ENCODE results near the gene C16orf82.

The C16orf82 gene

DNA sequence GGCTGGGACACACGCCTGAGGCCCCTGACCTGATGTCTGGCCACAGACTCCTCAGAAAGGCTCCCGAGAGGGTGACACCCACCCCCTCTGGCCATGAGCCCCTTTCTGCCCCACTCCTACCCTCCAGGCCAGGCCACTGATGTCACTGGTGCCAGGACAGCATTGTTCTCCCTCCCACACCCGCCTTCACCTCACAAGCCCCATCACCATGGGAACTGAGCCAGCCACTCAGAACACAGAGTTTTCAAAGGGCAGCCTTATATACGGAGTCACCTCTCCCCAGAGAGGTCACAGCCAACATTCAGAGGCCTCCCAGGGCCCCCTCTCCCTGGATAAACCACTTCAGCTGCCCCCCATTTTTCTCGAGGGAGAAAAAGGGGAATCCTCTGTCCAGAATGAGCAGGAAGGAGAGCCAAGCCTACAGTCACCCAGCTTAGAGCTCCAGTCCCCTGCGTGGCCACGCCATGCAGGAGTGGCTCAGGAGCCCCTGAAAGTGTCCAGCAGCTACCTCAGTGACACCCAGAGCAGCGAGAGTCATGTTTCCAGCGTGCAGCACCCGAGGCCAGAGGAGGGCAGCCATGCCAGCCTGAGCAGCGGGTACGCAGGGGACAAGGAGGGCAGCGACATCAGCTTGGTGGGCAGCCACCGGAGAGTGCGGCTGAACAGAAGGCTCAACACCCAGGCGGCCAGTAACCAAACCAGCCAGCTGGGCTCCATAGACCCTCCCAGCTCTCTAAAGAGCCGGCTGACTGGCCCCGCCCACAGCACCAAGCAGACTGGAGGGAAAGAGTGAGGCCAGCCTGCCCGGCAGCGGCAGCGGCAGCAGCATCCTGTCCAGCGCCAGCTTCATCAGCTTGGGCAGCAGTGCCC lies at the start of gene C16orf82:
Gene C16orf82, plus strand, starts transcription at position 260 of the 870 bp plus-strand sequence.
- Mint-ChIP-seq H3K27ac (no peak within 1 kb of the TSS), H3K4me1 (ENCODE audit: low read depth) (no peaks in the 10 kb centered on the region), H3K9me3 (no peaks in the 10 kb centered on the region), H3K4me3 (no peak within 1 kb of the TSS), H3K27me3 (ENCODE audit: low read depth) (no peaks in the 10 kb centered on the region), H3K36me3 (ENCODE audit: low read depth) (no peaks in the 10 kb centered on the region)
- DNase-seq (ENCODE audit: low spot score): no peak

DNA sequence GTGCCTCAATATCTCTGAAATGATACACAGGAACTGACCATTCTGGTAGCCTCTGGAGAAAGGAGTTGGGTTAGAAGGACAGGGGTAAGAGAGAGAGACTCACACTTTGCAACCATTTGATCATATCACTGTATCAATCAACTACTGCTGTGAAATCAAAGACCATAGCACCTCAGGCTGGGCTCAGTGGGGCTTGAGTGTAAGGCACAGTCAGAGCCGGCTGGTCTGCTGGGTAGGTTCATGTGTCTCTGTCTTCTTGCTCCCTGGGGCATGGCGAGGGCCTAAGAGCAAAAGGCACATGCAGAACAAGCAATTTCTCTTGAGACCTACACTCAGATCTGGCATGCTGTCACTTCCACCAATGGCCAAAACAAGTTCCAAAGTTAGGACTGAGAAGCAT lies 46.7 kb upstream of the C16orf82 start:
- Mint-ChIP-seq H3K9me3 (no peaks in the 10 kb centered on the region), H3K36me3 (ENCODE audit: low read depth) (no peaks in the 10 kb centered on the region), H3K4me3 (no peak overlapping the region), H3K27ac (no peak overlapping the region), H3K27me3 (ENCODE audit: low read depth) (no peaks in the 10 kb centered on the region), H3K4me1 (ENCODE audit: low read depth) (no peaks in the 10 kb centered on the region)
- no peak for DNase-seq (ENCODE audit: low spot score)

DNA sequence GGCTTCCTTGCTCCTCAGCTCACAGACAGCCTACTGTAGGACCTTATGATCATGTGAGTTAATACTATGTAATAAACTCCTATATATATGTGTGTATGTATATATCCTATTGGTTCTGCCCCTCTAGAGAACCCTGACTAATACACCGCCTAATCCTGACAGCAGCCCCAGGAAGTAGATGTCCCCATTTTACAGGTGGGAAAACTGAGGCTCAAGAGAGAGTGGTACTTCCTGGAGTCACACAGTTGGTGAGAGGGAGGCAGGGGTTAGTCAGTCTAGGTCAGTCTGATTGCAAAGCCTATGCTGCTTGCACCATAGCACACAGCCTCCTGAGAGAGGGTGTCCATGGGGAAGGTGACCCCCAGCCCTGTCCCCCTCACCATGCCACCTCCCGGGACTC lies 42.7 kb upstream of the C16orf82 start:
- DNase-seq (ENCODE audit: low spot score): no peak
- Mint-ChIP-seq H3K36me3 (ENCODE audit: low read depth) (no peaks in the 10 kb centered on the region), H3K9me3 (no peaks in the 10 kb centered on the region), H3K4me3 (no peak overlapping the region), H3K27ac (no peak overlapping the region), H3K4me1 (ENCODE audit: low read depth) (no peaks in the 10 kb centered on the region), H3K27me3 (ENCODE audit: low read depth) (no peaks in the 10 kb centered on the region)

DNA sequence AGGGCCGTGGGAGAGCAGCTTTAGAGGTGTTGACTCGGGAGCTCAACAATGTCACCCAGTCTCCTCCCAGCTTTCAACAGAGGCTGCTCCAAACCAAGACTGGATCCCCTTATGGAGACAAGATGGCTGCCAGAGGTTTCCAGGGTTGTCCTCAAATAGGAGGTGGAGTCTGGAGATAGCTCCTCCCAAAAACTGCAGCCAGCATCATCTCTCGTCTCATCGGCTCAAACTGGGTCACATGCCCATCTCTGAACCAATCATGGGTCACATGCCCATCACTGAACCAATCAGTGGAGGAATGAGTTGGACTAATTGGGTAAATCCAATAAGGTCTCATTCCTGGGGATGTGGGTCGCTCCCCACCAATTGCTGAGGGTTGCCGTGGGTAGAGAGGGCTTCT lies 41.1 kb upstream of the C16orf82 start:
- Mint-ChIP-seq H3K4me3 (no peak overlapping the region), H3K36me3 (ENCODE audit: low read depth) (no peaks in the 10 kb centered on the region), H3K27ac (no peak overlapping the region), H3K9me3 (no peaks in the 10 kb centered on the region), H3K27me3 (ENCODE audit: low read depth) (no peaks in the 10 kb centered on the region), H3K4me1 (ENCODE audit: low read depth) (no peaks in the 10 kb centered on the region)
- DNase-seq (ENCODE audit: low spot score): no peak

DNA sequence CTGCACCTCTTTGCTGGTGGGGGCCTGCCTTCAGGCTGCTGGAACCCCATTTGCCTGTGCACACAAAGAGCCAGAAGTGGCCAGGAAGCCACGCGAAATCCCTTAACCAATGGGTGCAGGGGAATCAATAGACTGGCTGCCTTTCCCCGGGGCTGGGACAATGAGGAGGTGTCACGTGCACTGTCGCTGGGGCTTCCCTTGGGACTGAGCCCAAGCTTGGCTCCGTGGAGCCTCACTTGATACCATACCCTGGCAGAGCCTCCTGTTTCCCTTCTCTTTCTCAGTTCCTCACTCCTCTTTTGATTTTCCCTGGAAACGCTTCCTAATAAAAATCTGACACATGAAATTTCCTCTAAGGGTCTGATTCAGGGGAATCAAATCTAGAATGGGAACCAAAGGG lies 38.8 kb upstream of the C16orf82 start:
- no peak overlapping the region for H3K4me3 Mint-ChIP-seq
- no peak for DNase-seq (ENCODE audit: low spot score)
- H3K27me3 Mint-ChIP-seq (ENCODE audit: low read depth): no peaks in the 10 kb centered on the region
- no peaks in the 10 kb centered on the region for H3K36me3 Mint-ChIP-seq (ENCODE audit: low read depth)
- no peak overlapping the region for H3K27ac Mint-ChIP-seq
- H3K4me1 Mint-ChIP-seq (ENCODE audit: low read depth): no peaks in the 10 kb centered on the region
- H3K9me3 Mint-ChIP-seq: no peaks in the 10 kb centered on the region

DNA sequence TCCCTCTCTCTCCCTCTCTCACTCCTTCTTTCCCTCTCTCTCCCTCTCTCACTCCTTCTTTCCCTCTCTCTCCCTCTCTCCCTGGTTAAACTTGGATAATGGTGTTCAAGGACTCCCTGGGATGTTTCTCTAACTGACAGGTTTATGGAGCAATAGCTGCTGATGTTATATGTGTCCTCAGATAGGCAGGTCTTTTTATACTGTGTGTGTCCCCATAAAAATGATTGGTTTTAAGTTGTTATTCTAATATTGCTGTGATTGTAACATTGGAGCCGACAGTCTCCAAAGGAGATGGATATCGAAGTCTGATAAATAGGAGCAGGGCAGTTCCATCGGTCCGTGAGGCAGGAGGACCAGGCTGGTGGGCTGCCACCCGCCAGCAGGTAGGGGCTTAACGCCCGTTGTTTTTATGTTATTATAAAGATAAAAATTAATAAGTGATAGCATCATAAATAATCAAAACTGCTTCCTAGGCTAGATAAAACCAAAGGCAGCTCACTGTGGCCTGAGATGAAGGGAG lies 38.1 kb upstream of the C16orf82 start:
- Mint-ChIP-seq H3K9me3 (no peaks in the 10 kb centered on the region), H3K4me1 (ENCODE audit: low read depth) (no peaks in the 10 kb centered on the region), H3K27me3 (ENCODE audit: low read depth) (no peaks in the 10 kb centered on the region), H3K36me3 (ENCODE audit: low read depth) (no peaks in the 10 kb centered on the region), H3K27ac (no peak overlapping the region), H3K4me3 (no peak overlapping the region)
- DNase-seq (ENCODE audit: low spot score): no peak

DNA sequence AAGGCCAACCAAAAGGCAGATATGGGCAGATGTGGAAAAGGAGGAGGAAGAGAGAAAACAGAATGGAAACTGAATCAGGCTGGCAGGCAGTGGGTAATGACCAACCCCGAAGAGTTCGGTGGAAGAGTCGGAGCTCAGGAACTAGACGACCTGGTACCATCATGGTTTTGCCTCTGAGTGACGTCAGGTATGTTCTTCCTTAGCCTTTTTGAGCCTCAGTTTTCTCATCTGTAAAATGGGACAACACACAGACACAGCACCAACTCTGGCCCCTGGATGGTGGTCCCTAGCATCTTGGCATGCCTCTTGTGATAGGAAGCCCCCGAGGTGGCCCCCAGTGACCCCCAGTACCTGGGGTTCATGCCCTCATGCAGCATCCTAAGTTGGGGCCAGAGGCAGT lies 37.2 kb upstream of the C16orf82 start:
- no peaks in the 10 kb centered on the region for H3K27me3 Mint-ChIP-seq (ENCODE audit: low read depth)
- no peaks in the 10 kb centered on the region for H3K36me3 Mint-ChIP-seq (ENCODE audit: low read depth)
- no peaks in the 10 kb centered on the region for H3K4me1 Mint-ChIP-seq (ENCODE audit: low read depth)
- DNase-seq (ENCODE audit: low spot score): no peak
- H3K4me3 Mint-ChIP-seq: no peak overlapping the region
- H3K9me3 Mint-ChIP-seq: no peaks in the 10 kb centered on the region
- H3K27ac Mint-ChIP-seq: no peak overlapping the region

DNA sequence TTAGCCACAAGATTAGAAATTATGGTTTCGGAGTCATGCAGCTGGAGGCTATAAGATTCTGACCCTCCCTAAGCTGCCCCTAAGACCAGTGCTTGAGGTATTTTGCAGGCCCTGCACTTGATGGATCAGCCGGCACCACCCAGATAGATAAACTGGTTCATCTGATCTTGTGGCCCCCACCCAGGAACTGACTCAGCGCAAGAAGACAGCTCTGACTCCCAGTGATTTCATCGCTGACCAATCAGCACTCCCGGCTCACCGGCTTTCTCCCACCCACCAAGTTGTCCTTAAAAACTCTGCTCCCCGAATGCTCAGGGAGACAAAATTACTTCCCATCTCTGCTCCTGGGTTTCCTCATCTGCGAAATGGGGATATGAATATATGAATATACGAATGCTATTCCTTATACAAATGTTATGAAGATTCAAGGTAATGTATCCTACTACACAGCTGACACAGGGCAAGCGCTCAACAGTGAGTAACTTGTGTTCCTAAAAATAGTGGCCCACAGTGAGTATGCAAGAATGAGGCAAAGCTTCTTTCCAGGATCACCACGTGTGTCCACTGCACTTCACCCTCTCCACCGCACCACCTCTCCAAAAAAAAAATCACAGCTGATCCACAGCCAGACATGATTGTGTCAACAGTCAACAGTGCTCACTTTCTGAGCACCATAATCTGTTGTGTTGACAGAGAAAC lies 33.3 kb upstream of the C16orf82 start:
- H3K9me3 Mint-ChIP-seq: no peaks in the 10 kb centered on the region
- no peaks in the 10 kb centered on the region for H3K4me1 Mint-ChIP-seq (ENCODE audit: low read depth)
- no peak overlapping the region for H3K27ac Mint-ChIP-seq
- no peaks in the 10 kb centered on the region for H3K36me3 Mint-ChIP-seq (ENCODE audit: low read depth)
- H3K27me3 Mint-ChIP-seq (ENCODE audit: low read depth): no peaks in the 10 kb centered on the region
- no peak overlapping the region for H3K4me3 Mint-ChIP-seq
- DNase-seq (ENCODE audit: low spot score): no peak

DNA sequence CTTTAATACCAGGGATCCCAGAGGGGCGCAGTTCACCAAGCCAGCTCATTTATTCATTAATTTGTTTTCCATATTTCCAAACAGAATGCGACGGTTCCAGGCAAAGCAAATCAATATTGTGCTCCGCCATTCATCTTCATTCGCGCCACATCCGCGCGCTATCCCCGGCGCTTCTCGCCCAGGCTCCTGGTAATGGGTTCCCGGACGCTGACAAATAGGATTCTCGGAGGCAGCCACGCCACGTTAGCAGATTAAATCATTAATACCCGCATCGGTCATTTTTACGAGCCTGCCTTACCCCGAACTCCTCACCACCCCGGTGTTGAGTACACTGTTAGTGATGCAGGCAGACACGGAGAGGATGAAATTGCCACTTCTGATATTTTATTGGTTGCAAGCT lies 26.0 kb upstream of the C16orf82 start:
- no peak overlapping the region for H3K4me3 Mint-ChIP-seq
- H3K9me3 Mint-ChIP-seq: no peaks in the 10 kb centered on the region
- no peak for DNase-seq (ENCODE audit: low spot score)
- H3K27me3 Mint-ChIP-seq (ENCODE audit: low read depth): no peaks in the 10 kb centered on the region
- H3K4me1 Mint-ChIP-seq (ENCODE audit: low read depth): no peaks in the 10 kb centered on the region
- H3K27ac Mint-ChIP-seq: no peak overlapping the region
- no peaks in the 10 kb centered on the region for H3K36me3 Mint-ChIP-seq (ENCODE audit: low read depth)

DNA sequence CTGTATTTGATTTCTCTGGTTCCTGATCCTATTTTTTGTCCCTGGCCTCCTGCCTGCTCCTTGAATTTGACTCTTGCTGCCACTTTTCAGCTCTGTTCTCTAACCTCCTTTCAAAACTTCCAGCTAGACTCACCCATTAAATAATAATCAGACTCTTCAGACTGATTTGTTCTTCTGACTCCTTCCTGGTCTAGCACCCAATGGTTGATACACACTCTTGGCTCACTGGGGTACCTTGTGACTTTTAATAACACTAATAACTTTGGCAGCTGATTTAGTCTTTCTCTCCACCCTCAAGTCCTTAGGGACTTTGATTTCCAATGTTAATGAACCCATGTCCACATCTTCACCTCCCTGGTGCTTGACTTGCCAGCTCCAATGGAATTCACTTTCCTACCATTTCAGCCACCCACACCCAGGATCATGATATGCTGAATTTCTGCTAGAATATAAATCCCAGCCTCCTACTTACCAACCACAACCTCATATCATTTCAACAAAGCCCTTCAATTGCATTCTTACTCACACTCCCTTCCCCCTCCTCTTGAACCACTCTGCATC lies 19.7 kb upstream of the C16orf82 start:
- H3K9me3 Mint-ChIP-seq: no peaks in the 10 kb centered on the region
- H3K4me1 Mint-ChIP-seq (ENCODE audit: low read depth): no peaks in the 10 kb centered on the region
- H3K36me3 Mint-ChIP-seq (ENCODE audit: low read depth): no peaks in the 10 kb centered on the region
- no peak for DNase-seq (ENCODE audit: low spot score)
- H3K27ac Mint-ChIP-seq: no peak overlapping the region
- H3K4me3 Mint-ChIP-seq: no peak overlapping the region
- H3K27me3 Mint-ChIP-seq (ENCODE audit: low read depth): no peaks in the 10 kb centered on the region

DNA sequence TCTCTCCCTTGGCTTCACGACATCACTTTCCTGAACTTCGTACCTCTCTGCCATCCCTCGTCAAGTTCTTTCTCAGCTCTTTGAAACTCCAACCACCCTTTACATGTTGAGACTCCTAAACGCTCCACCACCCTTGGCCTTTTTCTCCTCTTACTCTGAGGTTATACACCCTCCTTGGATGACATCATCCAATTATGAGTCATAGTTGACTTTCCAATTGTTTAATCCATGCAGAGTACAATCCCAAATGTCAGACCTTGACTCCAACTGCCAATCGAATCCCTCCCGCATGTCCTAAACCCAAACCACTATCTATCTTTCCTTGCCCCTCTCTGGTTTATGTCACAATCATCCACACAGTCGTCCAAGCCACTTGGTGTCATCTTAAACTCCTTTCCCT lies 18.4 kb upstream of the C16orf82 start:
- Mint-ChIP-seq H3K4me1 (ENCODE audit: low read depth) (no peaks in the 10 kb centered on the region), H3K27ac (no peak overlapping the region), H3K4me3 (no peak overlapping the region), H3K36me3 (ENCODE audit: low read depth) (no peaks in the 10 kb centered on the region), H3K27me3 (ENCODE audit: low read depth) (no peaks in the 10 kb centered on the region), H3K9me3 (no peaks in the 10 kb centered on the region)
- no peak for DNase-seq (ENCODE audit: low spot score)

DNA sequence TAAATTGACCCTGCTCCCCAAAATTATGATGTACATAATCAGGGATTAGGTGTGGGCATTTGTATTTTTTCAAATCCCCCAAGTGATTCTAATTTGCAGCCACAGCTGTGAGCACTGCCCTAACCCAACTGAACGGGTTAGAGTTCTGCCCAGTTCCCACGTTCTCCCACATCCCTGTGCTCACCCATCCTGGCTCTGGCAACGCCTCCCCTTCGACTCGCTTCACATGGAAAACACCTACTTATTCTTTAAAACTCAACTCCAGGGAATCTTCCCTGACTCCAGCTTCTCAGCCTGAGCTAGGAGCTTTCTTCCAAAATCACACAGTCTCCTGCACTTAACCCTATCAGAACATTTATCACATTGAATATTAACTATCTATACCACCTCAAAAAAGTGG lies 17.6 kb upstream of the C16orf82 start:
- no peaks in the 10 kb centered on the region for H3K27me3 Mint-ChIP-seq (ENCODE audit: low read depth)
- H3K4me1 Mint-ChIP-seq (ENCODE audit: low read depth): no peaks in the 10 kb centered on the region
- H3K36me3 Mint-ChIP-seq (ENCODE audit: low read depth): no peaks in the 10 kb centered on the region
- no peaks in the 10 kb centered on the region for H3K9me3 Mint-ChIP-seq
- H3K27ac Mint-ChIP-seq: no peak overlapping the region
- no peak overlapping the region for H3K4me3 Mint-ChIP-seq
- no peak for DNase-seq (ENCODE audit: low spot score)

DNA sequence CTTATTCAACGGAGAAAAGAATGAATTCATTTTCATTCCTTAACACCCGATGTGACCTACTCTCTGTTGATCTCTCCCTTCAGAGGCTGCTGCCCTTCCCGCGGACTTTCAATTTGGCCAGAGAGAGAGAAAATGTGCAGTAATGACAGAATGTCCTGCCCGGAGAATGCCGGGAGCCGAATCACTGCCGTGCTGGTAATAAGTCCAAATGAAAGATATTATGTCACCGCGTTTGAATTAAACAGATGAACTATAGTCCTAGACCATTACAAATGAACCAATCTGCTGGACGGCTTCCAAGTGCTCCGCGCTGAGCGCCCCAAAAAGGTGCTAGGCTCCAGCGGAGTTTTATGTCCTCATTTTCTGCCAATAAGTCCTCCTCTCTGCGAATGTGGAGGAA lies 14.7 kb upstream of the C16orf82 start:
- H3K4me3 Mint-ChIP-seq: no peak overlapping the region
- H3K36me3 Mint-ChIP-seq (ENCODE audit: low read depth): no peaks in the 10 kb centered on the region
- H3K27me3 Mint-ChIP-seq (ENCODE audit: low read depth): no peaks in the 10 kb centered on the region
- no peak overlapping the region for H3K27ac Mint-ChIP-seq
- no peaks in the 10 kb centered on the region for H3K4me1 Mint-ChIP-seq (ENCODE audit: low read depth)
- no peak for DNase-seq (ENCODE audit: low spot score)
- no peaks in the 10 kb centered on the region for H3K9me3 Mint-ChIP-seq

DNA sequence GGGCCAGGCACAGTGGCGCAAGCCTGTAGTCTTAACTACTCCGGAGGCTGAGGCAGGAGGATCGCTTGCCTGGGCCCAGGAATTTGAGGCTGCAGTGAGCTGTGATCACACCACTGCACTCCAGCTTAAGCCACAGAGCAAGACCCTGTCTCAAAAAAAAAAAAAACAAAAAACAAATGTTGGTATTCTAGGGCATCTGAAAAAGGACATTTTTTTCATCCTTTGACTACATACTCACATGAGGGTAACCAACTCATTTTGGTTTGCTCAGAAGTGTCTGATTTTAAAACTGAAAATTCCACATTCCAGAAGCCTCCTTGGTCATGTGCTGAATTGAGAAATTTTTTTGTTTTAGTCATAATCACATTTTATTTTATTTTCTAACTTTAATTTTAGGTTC lies 12.7 kb upstream of the C16orf82 start:
- Mint-ChIP-seq H3K27ac (no peak overlapping the region), H3K4me3 (no peak overlapping the region), H3K36me3 (ENCODE audit: low read depth) (no peaks in the 10 kb centered on the region), H3K9me3 (no peaks in the 10 kb centered on the region), H3K4me1 (ENCODE audit: low read depth) (no peaks in the 10 kb centered on the region), H3K27me3 (ENCODE audit: low read depth) (no peaks in the 10 kb centered on the region)
- DNase-seq (ENCODE audit: low spot score): no peak

Measured in T-helper 2 cell treated with Interferon-gamma antibody and Interleukin-4, amounts not matched to agents 5 μg/mL and 100 μg/mL, for 36 hours (primary cell).